ENCODE data around the gene NEDD4.

GRCh38 chr15:55820043-55820442 lies 173.4 kb downstream of the NEDD4 start:
- no peak for TF ChIP-seq SMC3 (conservative IDR thresholded peaks at IDR 0.05; ENCODE audit: poor library complexity)
- no peak for TF ChIP-seq EZH2 (IDR thresholded peaks at IDR 0.05; ENCODE audit: borderline replicate concordance, insufficient read depth, low read length, poor library complexity, severe bottlenecking)
- no peak for TF ChIP-seq CTCF (IDR thresholded peaks at IDR 0.05; ENCODE audit: poor library complexity, severe bottlenecking)
- TF ChIP-seq TAF1 (IDR thresholded peaks at IDR 0.05; ENCODE audit: low read depth): no peak
- TF ChIP-seq REST (IDR thresholded peaks at IDR 0.05; ENCODE audit: borderline replicate concordance): no peak
- no peak for TF ChIP-seq POLR2AphosphoS5 (IDR thresholded peaks at IDR 0.05)
- TF ChIP-seq EP300 (conservative IDR thresholded peaks at IDR 0.05; ENCODE audit: poor library complexity, severe bottlenecking): no peak

Measured in neural cell (in vitro differentiated cells).